ENCODE measurements around the gene R3HDML. TPM values are rescaled to one million over a fixed set of nuclear protein-coding genes. Genes with fewer than 3 reads are reported as not detected.

R3HDML gene
- total and polyA plus RNA-seq, 2 of the 13 experiments (the other 11 are each of a cell fraction or from before 2014, with no cell fraction given) = not detected

GRCh38 chr20:44310664-44311639 lies 25.9 kb upstream of the R3HDML start, which contains the start of gene FITM2 (continued):
- TF ChIP-seq ZNF710 (CRISPR knock-in tag; IDR thresholded peaks at IDR 0.05; ENCODE audit: borderline replicate concordance) = peak; percentile 83
- TF ChIP-seq SUZ12 (IDR thresholded peaks at IDR 0.05; ENCODE audit: low read depth, low read length) = no peak; the same call in 1 of the 2 replicates
- TF ChIP-seq ZNF318 (CRISPR knock-in tag; IDR thresholded peaks at IDR 0.05) = peak; percentile 50; the same call in 1 of the 2 replicates
- peak; percentile 76; the same call in 1 of the 2 replicates for TF ChIP-seq ZNF572 (CRISPR knock-in tag; IDR thresholded peaks at IDR 0.05)
- TF ChIP-seq HOXD1 (CRISPR knock-in tag; IDR thresholded peaks at IDR 0.05) = peak; percentile 79; the same call in 1 of the 2 replicates
- peak; percentile 78 for TF ChIP-seq FOXA3 (CRISPR knock-in tag; IDR thresholded peaks at IDR 0.05)
- peak; percentile 66; the same call in 1 of the 2 replicates for TF ChIP-seq TBX3 (IDR thresholded peaks at IDR 0.05; ENCODE audit: borderline replicate concordance)
- peak; percentile 62 for TF ChIP-seq NFE2L1 (CRISPR knock-in tag; IDR thresholded peaks at IDR 0.05; ENCODE audit: borderline replicate concordance)
- peak; percentile 90 for TF ChIP-seq HIVEP1 (CRISPR knock-in tag; IDR thresholded peaks at IDR 0.05)
- no peak; the same call in 1 of the 2 replicates for TF ChIP-seq PCBP1 (IDR thresholded peaks at IDR 0.05; ENCODE audit: borderline replicate concordance, low read depth, low read length)
- no peak for TF ChIP-seq ZNF256 (CRISPR knock-in tag; conservative IDR thresholded peaks at IDR 0.05)
- TF ChIP-seq CREM (IDR thresholded peaks at IDR 0.05) = no peak; the same call in 1 of the 2 replicates
- TF ChIP-seq CREM (CRISPR knock-in tag; IDR thresholded peaks at IDR 0.05) = no peak
- TF ChIP-seq ATF5 (CRISPR knock-in tag; IDR thresholded peaks at IDR 0.05; ENCODE audit: low read depth) = no peak
- TF ChIP-seq NFYB (CRISPR knock-in tag; IDR thresholded peaks at IDR 0.05) = no peak
- TF ChIP-seq ZNF761 (CRISPR knock-in tag; conservative IDR thresholded peaks at IDR 0.05) = peak; percentile 98
- TF ChIP-seq ZFY (CRISPR knock-in tag; IDR thresholded peaks at IDR 0.05) = peak; percentile 87
- TF ChIP-seq FOXO1 (CRISPR knock-in tag; IDR thresholded peaks at IDR 0.05) = peak; percentile 88; the same call in 1 of the 2 replicates
- TF ChIP-seq ZFP41 (CRISPR knock-in tag; IDR thresholded peaks at IDR 0.05; ENCODE audit: borderline replicate concordance) = peak; percentile 59; the same call in 1 of the 2 replicates

Measured in HepG2 (cell line).